Measurements from ENCODE around the gene PURA. TPM values are rescaled to one million over a fixed set of nuclear protein-coding genes. Genes with fewer than 3 reads are reported as not detected.

PURA gene
- total RNA-seq, 1 donor from 2014 or later: 7.7 TPM

GRCh38 chr5:140125637-140126036 lies 11.7 kb downstream of the PURA start, which contains the start of gene IGIP:
IGIP (plus strand) TSS chr5:140125937; CDS start chr5:140128477, 2,540 bp downstream.
- no peak for TF ChIP-seq CTCF (conservative IDR thresholded peaks at IDR 0.05; ENCODE audit: low read depth, low read length)
- DNase-seq (ENCODE audit: low read depth): no peak
- H3K4me3 ChIP-seq (ENCODE audit: low read depth, low read length): no peak within 1 kb of the TSS

GRCh38 chr5:140126315-140127012 lies 12.6 kb downstream of the PURA start:
- no peak for TF ChIP-seq CTCF (conservative IDR thresholded peaks at IDR 0.05; ENCODE audit: low read depth, low read length)
- no peak overlapping the region for H3K4me3 ChIP-seq (ENCODE audit: low read depth, low read length)
- DNase-seq (ENCODE audit: low read depth): no peak

GRCh38 chr5:140128376-140128775 lies 14.5 kb downstream of the PURA start:
- H3K4me3 ChIP-seq (ENCODE audit: low read depth, low read length): no peak overlapping the region
- DNase-seq (ENCODE audit: low read depth): no peak
- TF ChIP-seq CTCF (conservative IDR thresholded peaks at IDR 0.05; ENCODE audit: low read depth, low read length): no peak

- TF ChIP-seq CTCF (conservative IDR thresholded peaks at IDR 0.05; ENCODE audit: low read depth, low read length): no peak
- no peak overlapping the region for H3K4me3 ChIP-seq (ENCODE audit: low read depth, low read length)
- DNase-seq (ENCODE audit: low read depth): no peak
Measured at GRCh38 chr5:140130949-140131733, 17.2 kb downstream of the PURA start.

- DNase-seq (ENCODE audit: low read depth): peak; percentile 74
- TF ChIP-seq CTCF (conservative IDR thresholded peaks at IDR 0.05; ENCODE audit: low read depth, low read length): no peak
- no peak overlapping the region for H3K4me3 ChIP-seq (ENCODE audit: low read depth, low read length)
Measured at GRCh38 chr5:140131967-140132409, 18.1 kb downstream of the PURA start.

GRCh38 chr5:140133514-140134167 lies 19.7 kb downstream of the PURA start:
- DNase-seq (ENCODE audit: low read depth): no peak
- no peak overlapping the region for H3K4me3 ChIP-seq (ENCODE audit: low read depth, low read length)
- TF ChIP-seq CTCF (conservative IDR thresholded peaks at IDR 0.05; ENCODE audit: low read depth, low read length): peak; percentile 18

Measured in epithelial cell of proximal tubule (primary cell).